ENCODE results near the gene MBLAC1.

The MBLAC1 gene
- total RNA-seq: 0.23 to 3.3 (median 1.4) reads per million in 18 experiments

- DNase-seq: peak; percentile 88 to 91
Observed at GRCh38 chr7:100126931-100127865, at the start of gene MBLAC1. TSS of gene MBLAC1 (plus strand) at chr7:100126967. CDS start at chr7:100127396, 429 bp downstream.

- DNase-seq: no peak
Observed at GRCh38 chr7:100077205-100077604, 49.6 kb upstream of the MBLAC1 start.

GRCh38 chr7:100079024-100079560, 47.7 kb upstream of the MBLAC1 start:
- no peak for DNase-seq

- DNase-seq: peak; percentile 21 to 35
Observed at GRCh38 chr7:100080907-100081534, 45.7 kb upstream of the MBLAC1 start.

- DNase-seq: peak; percentile 99
Observed at GRCh38 chr7:100081535-100082102, 45.1 kb upstream of the MBLAC1 start, which contains the start of gene ZNF3. TSS of gene ZNF3 (minus strand) at chr7:100081723. CDS start at chr7:100077357, 4,366 bp downstream.

GRCh38 chr7:100082978-100083377, 43.8 kb upstream of the MBLAC1 start:
- DNase-seq: no peak

GRCh38 chr7:100085515-100085914, 41.3 kb upstream of the MBLAC1 start:
- DNase-seq: no peak

- DNase-seq: no peak
Observed at GRCh38 chr7:100087055-100087750, 39.6 kb upstream of the MBLAC1 start.

- DNase-seq: no peak
Observed at GRCh38 chr7:100088095-100088620, 38.6 kb upstream of the MBLAC1 start.

GRCh38 chr7:100088621-100089457, 37.9 kb upstream of the MBLAC1 start, which contains the start of gene COPS6:
TSS of gene COPS6 (plus strand) at chr7:100088969. CDS start at chr7:100088991, 22 bp downstream.
- DNase-seq: peak; percentile 70 to 81

GRCh38 chr7:100089458-100090196, 37.1 kb upstream of the MBLAC1 start:
- DNase-seq: peak in 1 of 2 donors; percentile 23

GRCh38 chr7:100090527-100091410, 36.0 kb upstream of the MBLAC1 start:
- DNase-seq: no peak

- no peak for DNase-seq
Observed at GRCh38 chr7:100091411-100092181, 35.2 kb upstream of the MBLAC1 start.

GRCh38 chr7:100093054-100093453, 33.7 kb upstream of the MBLAC1 start:
- DNase-seq: no peak

GRCh38 chr7:100093498-100093897, 33.3 kb upstream of the MBLAC1 start:
- DNase-seq: no peak

- no peak for DNase-seq
Observed at GRCh38 chr7:100093925-100094486, 32.8 kb upstream of the MBLAC1 start.

GRCh38 chr7:100095289-100095688, 31.5 kb upstream of the MBLAC1 start:
- DNase-seq: no peak

GRCh38 chr7:100095704-100096103, 31.1 kb upstream of the MBLAC1 start:
- DNase-seq: no peak

All from inflammatory macrophage (primary cell).